HG02970 (cell line): ENCODE data around the gene IQSEC1.

ENCODE experiments used
- ATAC-seq: cut with Tn5 transposase; IDR thresholded peaks from one replicate; pipeline ENCODE4 v1.9.1; 2021; ENCODE audit warnings: mild to moderate bottlenecking, moderate library complexity, moderate number of reproducible peaks; ENCODE audit not compliant: unreplicated experiment, low FRiP score

The IQSEC1 gene

GRCh38 chr3:13087320-13087990 is 14.2 kb upstream of the IQSEC1 start:
- ATAC-seq, result no peak

GRCh38 chr3:13086531-13086981 is 13.3 kb upstream of the IQSEC1 start:
- no peak for ATAC-seq

- no peak for ATAC-seq
Measured at GRCh38 chr3:13085846-13086179, 12.6 kb upstream of the IQSEC1 start.

GRCh38 chr3:13085081-13085845 is 12.0 kb upstream of the IQSEC1 start:
- no peak for ATAC-seq

GRCh38 chr3:13083898-13084297 is 10.7 kb upstream of the IQSEC1 start:
- no peak for ATAC-seq

- ATAC-seq, result no peak
Measured at GRCh38 chr3:13083254-13083653, 10.0 kb upstream of the IQSEC1 start.

GRCh38 chr3:13082677-13083076 is 9.4 kb upstream of the IQSEC1 start:
- no peak for ATAC-seq

- ATAC-seq, result no peak
Measured at GRCh38 chr3:13081603-13082360, 8.6 kb upstream of the IQSEC1 start.

- no peak for ATAC-seq
Measured at GRCh38 chr3:13080591-13080990, 7.4 kb upstream of the IQSEC1 start.

GRCh38 chr3:13080026-13080425 is 6.8 kb upstream of the IQSEC1 start:
- ATAC-seq, result no peak

- no peak for ATAC-seq
Measured at GRCh38 chr3:13079510-13079909, 6.3 kb upstream of the IQSEC1 start.

GRCh38 chr3:13079051-13079450 is 5.8 kb upstream of the IQSEC1 start:
- ATAC-seq, result no peak

GRCh38 chr3:13078163-13078905 is 5.1 kb upstream of the IQSEC1 start:
- no peak for ATAC-seq

- no peak for ATAC-seq
Measured at GRCh38 chr3:13077431-13078162, 4.4 kb upstream of the IQSEC1 start.

- no peak for ATAC-seq
Measured at GRCh38 chr3:13075986-13076654, 2.9 kb upstream of the IQSEC1 start.

- ATAC-seq, result no peak
Measured at GRCh38 chr3:13075318-13075717, 2.1 kb upstream of the IQSEC1 start.

GRCh38 chr3:13074006-13074375 is 762 bp upstream of the IQSEC1 start:
- no peak for ATAC-seq

GRCh38 chr3:13072600-13073325 is 466 bp downstream of the IQSEC1 start:
- peak; percentile 18 for ATAC-seq

- ATAC-seq, result no peak
Measured at GRCh38 chr3:13072239-13072599, 1.0 kb downstream of the IQSEC1 start.
